Activated T-cell treated with anti-CD3 and anti-CD28 coated beads for 1 hour (primary cell): Measurements from ENCODE around the gene NDUFC1.
"Not testable (repeated sequence)": the region's sequence is repeated elsewhere in the genome, so short reads cannot be mapped to it uniquely, and the experiment has no call there.

Experiments
- DNase-seq: peaks from one replicate; pipeline ENCODE4 v3.0.0-alpha.2; 2020; ENCODE audit warnings: low read depth

Gene NDUFC1

GRCh38 chr4:139301821-139302611 lies at the start of gene NDUFC1:
Gene NDUFC1, minus strand, starts transcription at chr4:139302477. Its CDS starts 6,679 bp downstream, at chr4:139295798.
- DNase-seq = peak; percentile 41

GRCh38 chr4:139337612-139338011 lies 35.3 kb upstream of the NDUFC1 start:
- DNase-seq = no peak

GRCh38 chr4:139333046-139333445 lies 30.8 kb upstream of the NDUFC1 start:
- no peak for DNase-seq

- DNase-seq = no peak
Observed at GRCh38 chr4:139331185-139331584, 28.9 kb upstream of the NDUFC1 start.

GRCh38 chr4:139330283-139330682 lies 28.0 kb upstream of the NDUFC1 start:
- DNase-seq = no peak

- DNase-seq = no peak
Observed at GRCh38 chr4:139329665-139330200, 27.5 kb upstream of the NDUFC1 start.

GRCh38 chr4:139324620-139325019 lies 22.3 kb upstream of the NDUFC1 start:
- no peak for DNase-seq

GRCh38 chr4:139322541-139322940 lies 20.3 kb upstream of the NDUFC1 start:
- DNase-seq = not testable (repeated sequence)

GRCh38 chr4:139322070-139322469 lies 19.8 kb upstream of the NDUFC1 start:
- not testable (repeated sequence) for DNase-seq

GRCh38 chr4:139319571-139319970 lies 17.3 kb upstream of the NDUFC1 start:
- DNase-seq = no peak

- DNase-seq = no peak
Observed at GRCh38 chr4:139317635-139318034, 15.4 kb upstream of the NDUFC1 start.

- DNase-seq = no peak
Observed at GRCh38 chr4:139316733-139317132, 14.5 kb upstream of the NDUFC1 start.

- no peak for DNase-seq
Observed at GRCh38 chr4:139315221-139315675, 13.0 kb upstream of the NDUFC1 start.

GRCh38 chr4:139314047-139314800 lies 11.9 kb upstream of the NDUFC1 start:
- no peak for DNase-seq

GRCh38 chr4:139313414-139313813 lies 11.1 kb upstream of the NDUFC1 start:
- DNase-seq = not testable (repeated sequence)

- no peak for DNase-seq
Observed at GRCh38 chr4:139312552-139313332, 10.5 kb upstream of the NDUFC1 start.

GRCh38 chr4:139311909-139312308 lies 9.6 kb upstream of the NDUFC1 start:
- no peak for DNase-seq

GRCh38 chr4:139304920-139305319 lies 2.6 kb upstream of the NDUFC1 start:
- DNase-seq = no peak

- DNase-seq = peak; percentile 93
Observed at GRCh38 chr4:139301113-139301820, 1.0 kb downstream of the NDUFC1 start, which contains the start of gene NAA15. Gene NAA15, plus strand, starts transcription at chr4:139301505. Its CDS starts 273 bp downstream, at chr4:139301778.

- no peak for DNase-seq
Observed at GRCh38 chr4:139300431-139301112, 1.7 kb downstream of the NDUFC1 start.

- DNase-seq = no peak
Observed at GRCh38 chr4:139299536-139299935, 2.7 kb downstream of the NDUFC1 start.
